Mesenteric fat pad (tissue), 1 donor: ENCODE results near the gene TMEM229B. TPM values are rescaled to one million over a fixed set of nuclear protein-coding genes. Genes with fewer than 3 reads are reported as not detected.

Experiments
- DNase-seq: peaks from one replicate; pipeline ENCODE4 v3.0.0-alpha.2; 2020; ENCODE audit warnings: low spot score
- microRNA-seq: library from miRNA; unstranded; fragments of <30 nt; microRNA quantifications from one replicate; pipeline ENCODE4 v1.2.0, GENCODE V29; 2020; ENCODE audit warnings: borderline number of aligned reads
- total RNA-seq: library from RNA; stranded (reverse); fragmentation: NEBNext Ultra II Directional; extraction: Animal tissue kit (Norgen Biotek cat#: 25700); gene quantifications from one replicate; pipeline ENCODE4 v1.2.1, GENCODE V29; 2021
- donor health status: DM: yes; HTN: yes; CAD: no.

TMEM229B gene
- total RNA-seq, 1 donor from 2014 or later = 1.7 TPM

- DNase-seq = no peak
Measured at GRCh38 chr14:67425608-67426007, 62.9 kb downstream of the TMEM229B start.

DNA sequence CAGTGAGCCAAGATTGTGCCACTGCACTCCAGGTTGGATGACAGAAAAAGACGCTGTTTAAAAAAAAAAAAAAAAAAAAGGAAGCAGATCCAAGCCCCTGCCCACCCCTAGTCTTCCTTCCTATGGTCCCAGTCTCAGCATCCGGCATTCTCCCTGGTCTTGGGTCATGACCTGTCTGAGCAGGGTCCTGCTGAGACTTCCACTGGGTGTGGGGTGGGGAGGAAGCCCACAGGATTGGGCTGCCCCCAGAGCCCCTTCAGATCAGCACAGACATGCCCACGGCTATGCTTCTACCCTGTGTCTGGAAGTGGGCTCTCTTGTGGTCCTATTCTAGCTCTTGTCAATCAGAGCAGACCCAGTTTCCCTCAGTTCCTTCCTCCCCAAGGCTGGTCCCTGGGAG is 64.0 kb downstream of the TMEM229B start:
- DNase-seq = no peak

DNA sequence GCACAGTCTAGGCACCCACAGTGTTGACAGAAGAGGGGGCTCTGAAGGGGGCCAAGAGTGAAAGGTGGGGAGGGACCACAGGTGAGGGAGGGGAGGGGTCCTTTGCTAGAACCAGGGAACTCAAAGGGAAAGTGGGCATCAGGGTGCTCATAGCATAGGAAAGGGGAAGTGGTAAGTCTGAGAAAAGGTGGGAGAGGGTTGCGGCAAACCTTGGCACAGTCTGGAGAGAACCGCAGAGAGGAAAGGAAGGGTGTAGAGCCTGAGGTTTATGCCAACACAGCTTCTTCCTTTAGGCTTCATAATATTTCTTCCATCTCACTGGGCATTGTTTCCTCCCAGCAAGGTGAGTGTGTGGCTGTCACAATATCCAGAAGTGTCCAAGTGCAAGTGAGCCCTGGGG is 65.1 kb downstream of the TMEM229B start:
- DNase-seq = no peak

- DNase-seq = no peak
Measured at GRCh38 chr14:67421356-67422224, 66.9 kb downstream of the TMEM229B start.

Small RNAs within 50 kb of the gene (microRNA-seq; reads per million reads assigned to microRNA genes)
- not detected for gene MIR5694

Other genes starting within 250 kb of the TMEM229B start
- gene PALS1, start 247.3 kb downstream of the TMEM229B start, total RNA-seq = 24.1 TPM
- gene ATP6V1D, start 128.9 kb downstream of the TMEM229B start, total RNA-seq = 65.9 TPM
- 91.2 TPM for gene EIF2S1, start 128.4 kb downstream of the TMEM229B start, total RNA-seq
- 0.64 TPM for gene PLEK2, start 76.6 kb downstream of the TMEM229B start, total RNA-seq
- gene PLEKHH1, start 44.6 kb upstream of the TMEM229B start, total RNA-seq = 6.8 TPM
- gene PIGH, start 111.5 kb upstream of the TMEM229B start, total RNA-seq = 16.9 TPM
- 6.6 TPM for gene ARG2, start 131.2 kb upstream of the TMEM229B start, total RNA-seq
- 195 TPM for gene VTI1B, start 185.9 kb upstream of the TMEM229B start, total RNA-seq
- gene RDH11, start 207.0 kb upstream of the TMEM229B start, total RNA-seq = 33.1 TPM
- not detected for gene RDH12, start 213.2 kb upstream of the TMEM229B start, total RNA-seq